K562 (cell line): ENCODE measurements around the gene TMPRSS9. TPM values are rescaled to one million over a fixed set of nuclear protein-coding genes. Genes with fewer than 3 reads are reported as not detected.

ENCODE experiments used
- ARHGAP35 ChIP-seq: fragments of 450-650 bp; IDR thresholded peaks from 2 replicates; pipeline ENCODE4 v1.6.1; 2018; ENCODE audit not compliant: partially characterized antibody
- CREB1 ChIP-seq, 2 experiments: sonication (generic) in 1 of 2; formaldehyde crosslinking in 1 of 2; IDR thresholded peaks; 2 replicates each; pipeline versions ENCODE4 v1.6.1 to v1.8.0; 2012 to 2022; ENCODE audit warnings: inconsistent platforms in 1 of 2, mild to moderate bottlenecking in 1 of 2, missing genetic modification reagents in 1 of 2, moderate library complexity in 1 of 2
- ELF2 ChIP-seq: fragments of 250-450 bp; sonication (Bioruptor Pico); IDR thresholded peaks from 2 replicates; pipeline ENCODE4 v1.5.0; 2021; ENCODE audit warnings: mild to moderate bottlenecking
- ETV6 ChIP-seq, 3 experiments: fragments of 150-350 bp in 1 of 3; sonication (generic) in 1 of 3; formaldehyde crosslinking in 1 of 3; IDR thresholded peaks; 2 replicates each; pipeline versions ENCODE4 v1.6.1 to v1.8.0; 2014 to 2022; ENCODE audit warnings: borderline replicate concordance in 2 of 3, low read depth in 2 of 3, antibody characterized with exemption in 1 of 3, low read length in 1 of 3, mild to moderate bottlenecking in 1 of 3, missing genetic modification reagents in 1 of 3
- FOXK2 ChIP-seq, 2 experiments: fragments of 450-650 bp; IDR thresholded peaks in 1 of 2; conservative IDR thresholded peaks in 1 of 2; 2 replicates each; pipeline ENCODE4 v1.6.1; 2016; ENCODE audit warnings: low read depth in 2 of 2, mild to moderate bottlenecking in 1 of 2
- FOXP1 ChIP-seq: sonication (generic); formaldehyde crosslinking; IDR thresholded peaks from 2 replicates; pipeline ENCODE4 v1.8.0; 2022; ENCODE audit warnings: mild to moderate bottlenecking, missing genetic modification reagents
- HIVEP1 ChIP-seq: fragments of 250-450 bp; sonication (Bioruptor Pico); IDR thresholded peaks from 2 replicates; pipeline ENCODE4 v1.4.0; 2020; ENCODE audit warnings: mild to moderate bottlenecking
- HLTF ChIP-seq: fragments of 450-650 bp; IDR thresholded peaks from 2 replicates; pipeline ENCODE4 v1.6.1; 2016
- JUN ChIP-seq, 2 experiments: sonication (generic) in 1 of 2; formaldehyde crosslinking in 1 of 2; IDR thresholded peaks; 2 replicates each; pipeline versions ENCODE4 v1.6.1 to v1.8.0; 2012 to 2022; ENCODE audit warnings: borderline replicate concordance in 2 of 2, mild to moderate bottlenecking in 2 of 2, improper control_type of control experiment in 1 of 2, low read depth in 1 of 2, low read length in 1 of 2, missing genetic modification reagents in 1 of 2
- NR3C1 ChIP-seq: sonication (generic); formaldehyde crosslinking; IDR thresholded peaks from 2 replicates; pipeline ENCODE4 v1.8.1; 2022; ENCODE audit warnings: missing genetic modification reagents
- PHF20 ChIP-seq: fragments of 450-650 bp; IDR thresholded peaks from 2 replicates; pipeline ENCODE4 v1.6.1; 2018; ENCODE audit not compliant: partially characterized antibody
- SP1 ChIP-seq: sonication (generic); formaldehyde crosslinking; IDR thresholded peaks from 2 replicates; pipeline ENCODE4 v1.8.1; 2022; ENCODE audit warnings: mild to moderate bottlenecking, missing genetic modification reagents
- TOE1 ChIP-seq, 2 experiments: fragments of 450-650 bp in 1 of 2; sonication (generic) in 1 of 2; formaldehyde crosslinking in 1 of 2; IDR thresholded peaks; 2 replicates each; pipeline versions ENCODE4 v1.7.1 to v1.8.0; 2016 to 2022; ENCODE audit warnings: borderline replicate concordance in 2 of 2, mild to moderate bottlenecking in 2 of 2, antibody characterized with exemption in 1 of 2, inconsistent platforms in 1 of 2, low read depth in 1 of 2, missing genetic modification reagents in 1 of 2, moderate library complexity in 1 of 2
- WHSC1 ChIP-seq: IDR thresholded peaks from one replicate; pipeline ENCODE4 v1.6.1; 2012; ENCODE audit warnings: low read length, control low read depth, inconsistent platforms
- ZBTB8A ChIP-seq: fragments of 450-650 bp; IDR thresholded peaks from 2 replicates; pipeline ENCODE4 v1.6.1; 2018; ENCODE audit warnings: mild to moderate bottlenecking, moderate library complexity; ENCODE audit not compliant: partially characterized antibody
- ZNF212 ChIP-seq: fragments of 450-650 bp; formaldehyde crosslinking; IDR thresholded peaks from 2 replicates; pipeline ENCODE4 v1.4.0; 2020; ENCODE audit warnings: mild to moderate bottlenecking
- ZNF384 ChIP-seq: IDR thresholded peaks from 2 replicates; pipeline ENCODE4 v1.6.1; 2012; ENCODE audit warnings: low read depth, low read length, improper control_type of control experiment
- ZNF584 ChIP-seq: fragments of 200-800 bp; sonication (Bioruptor generic); IDR thresholded peaks from 2 replicates; pipeline ENCODE4 v1.6.1; 2016; ENCODE audit warnings: low read depth, mild to moderate bottlenecking, missing genetic modification characterization, missing compliant biosample characterization
- ZNF75A ChIP-seq: fragments of 450-650 bp; formaldehyde crosslinking; IDR thresholded peaks from 2 replicates; pipeline ENCODE4 v1.4.0; 2020; ENCODE audit warnings: mild to moderate bottlenecking
- ZNF830 ChIP-seq: fragments of 250-450 bp; sonication (Bioruptor Pico); IDR thresholded peaks from 2 replicates; pipeline ENCODE4 v1.5.0; 2021; ENCODE audit warnings: mild to moderate bottlenecking
- polyA plus RNA-seq, 8 experiments: library from polyadenylated mRNA; depleted of rRNA in 4 of 8; stranded (reverse) in 5 of 8; unstranded in 3 of 8; fragments of >200 nt; fragmentation: Nextera tagmentation in 2 of 8; fragmentation: Illumina TruSeq in 1 of 8; extraction: Ambion mirVana in 2 of 8; extraction: Trizol in 1 of 8; gene quantifications; 2 replicates each; pipeline versions ENCODE4 v1.2.1 to v1.2.3, GENCODE V29; 2011 to 2014; ENCODE audit warnings: inconsistent platforms in 1 of 8, missing spikeins in 1 of 8
- total RNA-seq, 7 experiments: library from RNA; depleted of rRNA in 6 of 7; stranded (reverse); fragments of >200 nt in 6 of 7; fragmentation: Illumina TruSeq in 2 of 7; extraction: Trizol in 2 of 7; gene quantifications; 2 replicates each; pipeline versions ENCODE4 v1.2.1 to v1.2.3, GENCODE V29; 2011 to 2021; ENCODE audit warnings: low replicate concordance in 1 of 7
- TF ChIP-seq, protein P1 (sequence below): sonication (generic); formaldehyde crosslinking; IDR thresholded peaks from 2 replicates; pipeline ENCODE4 v1.8.0; 2023; ENCODE audit warnings: missing genetic modification reagents, mild to moderate bottlenecking, borderline replicate concordance
- TF ChIP-seq, protein P2 (sequence below): fragments of 250-450 bp; sonication (Bioruptor Pico); IDR thresholded peaks from 2 replicates; pipeline ENCODE4 v1.9.0; 2021; ENCODE audit warnings: mild to moderate bottlenecking

TMPRSS9 gene
- total and polyA plus RNA-seq, 9 of the 15 experiments (the other 6 are each of a cell fraction or from before 2014, with no cell fraction given), result 0.01 to 0.03 TPM; not detected in 7

DNA sequence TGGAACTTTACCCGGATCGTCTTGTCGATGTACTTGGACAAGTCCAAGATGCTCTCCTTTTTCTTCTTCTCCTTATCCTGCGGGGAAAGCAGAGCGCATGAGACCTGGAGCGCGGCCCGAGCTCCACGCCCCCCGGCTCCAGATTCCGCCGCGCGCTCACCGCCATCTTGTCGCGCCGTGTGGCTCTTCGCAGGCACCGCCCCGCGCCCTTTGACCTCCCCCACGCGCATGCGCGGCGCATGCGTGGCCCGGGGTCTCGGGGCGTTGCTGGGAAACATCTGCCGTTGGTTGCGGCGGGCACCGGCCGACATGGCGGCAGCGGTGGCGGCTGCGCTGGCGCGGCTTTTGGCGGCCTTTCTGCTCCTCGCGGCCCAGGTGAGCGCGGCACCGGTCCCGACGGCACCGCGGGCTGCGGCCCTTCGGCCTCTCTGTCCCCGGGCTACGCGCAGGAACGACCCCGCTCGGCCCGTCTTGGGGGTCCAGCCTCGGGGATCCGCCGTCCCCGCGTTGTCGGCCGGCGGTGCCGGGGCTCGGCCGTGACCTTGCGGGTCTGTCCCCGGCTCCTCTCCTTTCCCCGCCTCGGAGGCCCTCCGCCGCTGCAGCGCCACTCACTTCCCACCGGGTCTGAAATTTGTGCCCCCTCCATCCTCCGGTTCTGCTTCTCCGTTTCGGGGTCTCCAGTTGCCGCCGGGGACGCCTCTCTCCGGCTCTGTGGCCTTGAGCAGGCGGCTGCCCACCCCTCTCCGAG lies 31.5 kb upstream of the TMPRSS9 start, which contains the start of the genes LSM7 and SPPL2B (continued):
- TF ChIP-seq, protein P1, sequence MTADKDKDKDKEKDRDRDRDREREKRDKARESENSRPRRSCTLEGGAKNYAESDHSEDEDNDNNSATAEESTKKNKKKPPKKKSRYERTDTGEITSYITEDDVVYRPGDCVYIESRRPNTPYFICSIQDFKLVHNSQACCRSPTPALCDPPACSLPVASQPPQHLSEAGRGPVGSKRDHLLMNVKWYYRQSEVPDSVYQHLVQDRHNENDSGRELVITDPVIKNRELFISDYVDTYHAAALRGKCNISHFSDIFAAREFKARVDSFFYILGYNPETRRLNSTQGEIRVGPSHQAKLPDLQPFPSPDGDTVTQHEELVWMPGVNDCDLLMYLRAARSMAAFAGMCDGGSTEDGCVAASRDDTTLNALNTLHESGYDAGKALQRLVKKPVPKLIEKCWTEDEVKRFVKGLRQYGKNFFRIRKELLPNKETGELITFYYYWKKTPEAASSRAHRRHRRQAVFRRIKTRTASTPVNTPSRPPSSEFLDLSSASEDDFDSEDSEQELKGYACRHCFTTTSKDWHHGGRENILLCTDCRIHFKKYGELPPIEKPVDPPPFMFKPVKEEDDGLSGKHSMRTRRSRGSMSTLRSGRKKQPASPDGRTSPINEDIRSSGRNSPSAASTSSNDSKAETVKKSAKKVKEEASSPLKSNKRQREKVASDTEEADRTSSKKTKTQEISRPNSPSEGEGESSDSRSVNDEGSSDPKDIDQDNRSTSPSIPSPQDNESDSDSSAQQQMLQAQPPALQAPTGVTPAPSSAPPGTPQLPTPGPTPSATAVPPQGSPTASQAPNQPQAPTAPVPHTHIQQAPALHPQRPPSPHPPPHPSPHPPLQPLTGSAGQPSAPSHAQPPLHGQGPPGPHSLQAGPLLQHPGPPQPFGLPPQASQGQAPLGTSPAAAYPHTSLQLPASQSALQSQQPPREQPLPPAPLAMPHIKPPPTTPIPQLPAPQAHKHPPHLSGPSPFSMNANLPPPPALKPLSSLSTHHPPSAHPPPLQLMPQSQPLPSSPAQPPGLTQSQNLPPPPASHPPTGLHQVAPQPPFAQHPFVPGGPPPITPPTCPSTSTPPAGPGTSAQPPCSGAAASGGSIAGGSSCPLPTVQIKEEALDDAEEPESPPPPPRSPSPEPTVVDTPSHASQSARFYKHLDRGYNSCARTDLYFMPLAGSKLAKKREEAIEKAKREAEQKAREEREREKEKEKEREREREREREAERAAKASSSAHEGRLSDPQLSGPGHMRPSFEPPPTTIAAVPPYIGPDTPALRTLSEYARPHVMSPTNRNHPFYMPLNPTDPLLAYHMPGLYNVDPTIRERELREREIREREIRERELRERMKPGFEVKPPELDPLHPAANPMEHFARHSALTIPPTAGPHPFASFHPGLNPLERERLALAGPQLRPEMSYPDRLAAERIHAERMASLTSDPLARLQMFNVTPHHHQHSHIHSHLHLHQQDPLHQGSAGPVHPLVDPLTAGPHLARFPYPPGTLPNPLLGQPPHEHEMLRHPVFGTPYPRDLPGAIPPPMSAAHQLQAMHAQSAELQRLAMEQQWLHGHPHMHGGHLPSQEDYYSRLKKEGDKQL, result no peak
- TF ChIP-seq ZNF584 (CRISPR knock-in tag) (no peak), SP1 (CRISPR knock-in tag) (peak; percentile 76), FOXP1 (peak; percentile 28; the same call in 1 of the 2 replicates), ZNF75A (CRISPR knock-in tag) (no peak), JUN (IDR thresholded peaks at IDR 0.05; ENCODE audit: borderline replicate concordance, low read depth, low read length) (no peak), JUN (CRISPR knock-in tag; IDR thresholded peaks at IDR 0.05; ENCODE audit: borderline replicate concordance) (no peak), NR3C1 (no peak), FOXK2 (conservative IDR thresholded peaks at IDR 0.05 in 1 of 2, IDR thresholded peaks at IDR 0.05 in 1 of 2; ENCODE audit: low read depth in 2 of 2) (peak in 1 of 2 experiments; percentile 58; a peak in 3 of 4 replicates), ETV6 (IDR thresholded peaks at IDR 0.05; ENCODE audit: borderline replicate concordance in 1 of 2, low read depth in 2 of 2, low read length in 1 of 2) (no peak), ETV6 (CRISPR knock-in tag; IDR thresholded peaks at IDR 0.05; ENCODE audit: borderline replicate concordance) (no peak), ARHGAP35 (no peak), HLTF (no peak), ELF2 (CRISPR knock-in tag) (no peak), ZNF212 (CRISPR knock-in tag) (no peak), ZNF830 (CRISPR knock-in tag) (no peak), PHF20 (peak; percentile 86), TOE1 (IDR thresholded peaks at IDR 0.05; ENCODE audit: borderline replicate concordance) (no peak), TOE1 (CRISPR knock-in tag; IDR thresholded peaks at IDR 0.05; ENCODE audit: borderline replicate concordance, low read depth) (no peak), HIVEP1 (CRISPR knock-in tag) (no peak), ZNF384 (no peak), WHSC1 (no peak), ZBTB8A (no peak), CREB1 (IDR thresholded peaks at IDR 0.05) (peak; percentile 35; the same call in 1 of the 2 replicates), CREB1 (CRISPR knock-in tag; IDR thresholded peaks at IDR 0.05) (0 out of 2 replicates have a peak, but pooled peaks have one; percentile 30)
- TF ChIP-seq, protein P2, sequence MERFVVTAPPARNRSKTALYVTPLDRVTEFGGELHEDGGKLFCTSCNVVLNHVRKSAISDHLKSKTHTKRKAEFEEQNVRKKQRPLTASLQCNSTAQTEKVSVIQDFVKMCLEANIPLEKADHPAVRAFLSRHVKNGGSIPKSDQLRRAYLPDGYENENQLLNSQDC, result no peak
